ENCODE results near the gene TP63.

Gene TP63

DNA sequence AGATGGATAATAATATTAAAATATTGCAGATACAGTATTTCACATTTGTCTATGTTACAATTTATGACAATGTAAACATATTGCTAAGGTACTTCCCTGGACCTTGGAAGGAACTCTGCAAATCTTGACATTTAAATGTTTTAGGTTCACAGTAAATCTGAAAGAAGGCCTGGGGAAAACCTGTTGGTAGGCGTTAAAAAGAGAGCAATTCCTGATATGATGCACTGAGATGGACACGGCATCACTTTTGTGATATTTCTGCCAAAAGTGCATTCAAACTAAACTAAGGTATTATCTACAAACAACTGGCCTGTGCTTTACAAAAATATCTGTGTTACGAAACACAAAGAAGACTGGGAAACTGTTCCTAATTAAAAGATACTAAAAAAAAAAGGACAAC is 6.1 kb upstream of the TP63 start:
- TF ChIP-seq TEAD4 (IDR thresholded peaks at IDR 0.05) (no peak), TCF12 (IDR thresholded peaks at IDR 0.05; ENCODE audit: low read depth) (no peak), RAD21 (IDR thresholded peaks at IDR 0.05; ENCODE audit: low read depth) (no peak)

DNA sequence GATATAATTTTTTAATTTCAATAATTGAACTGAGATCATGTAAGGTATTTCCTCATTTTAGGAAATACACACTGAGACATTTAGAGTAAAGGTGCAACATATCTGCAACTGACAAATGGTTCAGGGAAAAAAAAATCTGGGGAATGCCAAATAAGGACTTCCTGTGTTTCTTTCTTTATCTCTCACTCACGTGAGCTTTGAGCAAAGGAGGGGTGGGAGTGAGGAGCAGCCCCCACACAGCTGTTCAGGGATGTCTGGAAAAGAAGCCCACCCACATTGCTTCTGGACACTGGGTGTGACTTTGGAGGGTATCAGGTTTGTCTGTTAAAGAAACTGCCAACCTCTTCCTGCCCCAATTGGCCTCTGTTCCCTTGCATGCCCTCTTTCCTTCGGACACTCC is 5.6 kb upstream of the TP63 start:
- TF ChIP-seq TAF1 (IDR thresholded peaks at IDR 0.05; ENCODE audit: low read depth) (no peak), FOXM1 (IDR thresholded peaks at IDR 0.05; ENCODE audit: borderline replicate concordance, low read depth) (no peak), YY1 (IDR thresholded peaks at IDR 0.05; ENCODE audit: low read depth) (no peak), TEAD4 (IDR thresholded peaks at IDR 0.05) (no peak), CREB1 (IDR thresholded peaks at IDR 0.05; ENCODE audit: low read depth) (no peak), CEBPB (IDR thresholded peaks at IDR 0.05) (no peak), RAD21 (IDR thresholded peaks at IDR 0.05; ENCODE audit: low read depth) (no peak), TCF12 (IDR thresholded peaks at IDR 0.05; ENCODE audit: low read depth) (no peak), EP300 (IDR thresholded peaks at IDR 0.05; ENCODE audit: borderline replicate concordance) (no peak), ZBTB7A (IDR thresholded peaks at IDR 0.05; ENCODE audit: low read depth) (no peak)
- TF ChIP-seq, protein P1, sequence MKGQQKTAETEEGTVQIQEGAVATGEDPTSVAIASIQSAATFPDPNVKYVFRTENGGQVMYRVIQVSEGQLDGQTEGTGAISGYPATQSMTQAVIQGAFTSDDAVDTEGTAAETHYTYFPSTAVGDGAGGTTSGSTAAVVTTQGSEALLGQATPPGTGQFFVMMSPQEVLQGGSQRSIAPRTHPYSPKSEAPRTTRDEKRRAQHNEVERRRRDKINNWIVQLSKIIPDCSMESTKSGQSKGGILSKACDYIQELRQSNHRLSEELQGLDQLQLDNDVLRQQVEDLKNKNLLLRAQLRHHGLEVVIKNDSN (IDR thresholded peaks at IDR 0.05): no peak
- TF ChIP-seq, protein P2, sequence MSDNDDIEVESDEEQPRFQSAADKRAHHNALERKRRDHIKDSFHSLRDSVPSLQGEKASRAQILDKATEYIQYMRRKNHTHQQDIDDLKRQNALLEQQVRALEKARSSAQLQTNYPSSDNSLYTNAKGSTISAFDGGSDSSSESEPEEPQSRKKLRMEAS (IDR thresholded peaks at IDR 0.05): no peak
- TF ChIP-seq, protein P3, sequence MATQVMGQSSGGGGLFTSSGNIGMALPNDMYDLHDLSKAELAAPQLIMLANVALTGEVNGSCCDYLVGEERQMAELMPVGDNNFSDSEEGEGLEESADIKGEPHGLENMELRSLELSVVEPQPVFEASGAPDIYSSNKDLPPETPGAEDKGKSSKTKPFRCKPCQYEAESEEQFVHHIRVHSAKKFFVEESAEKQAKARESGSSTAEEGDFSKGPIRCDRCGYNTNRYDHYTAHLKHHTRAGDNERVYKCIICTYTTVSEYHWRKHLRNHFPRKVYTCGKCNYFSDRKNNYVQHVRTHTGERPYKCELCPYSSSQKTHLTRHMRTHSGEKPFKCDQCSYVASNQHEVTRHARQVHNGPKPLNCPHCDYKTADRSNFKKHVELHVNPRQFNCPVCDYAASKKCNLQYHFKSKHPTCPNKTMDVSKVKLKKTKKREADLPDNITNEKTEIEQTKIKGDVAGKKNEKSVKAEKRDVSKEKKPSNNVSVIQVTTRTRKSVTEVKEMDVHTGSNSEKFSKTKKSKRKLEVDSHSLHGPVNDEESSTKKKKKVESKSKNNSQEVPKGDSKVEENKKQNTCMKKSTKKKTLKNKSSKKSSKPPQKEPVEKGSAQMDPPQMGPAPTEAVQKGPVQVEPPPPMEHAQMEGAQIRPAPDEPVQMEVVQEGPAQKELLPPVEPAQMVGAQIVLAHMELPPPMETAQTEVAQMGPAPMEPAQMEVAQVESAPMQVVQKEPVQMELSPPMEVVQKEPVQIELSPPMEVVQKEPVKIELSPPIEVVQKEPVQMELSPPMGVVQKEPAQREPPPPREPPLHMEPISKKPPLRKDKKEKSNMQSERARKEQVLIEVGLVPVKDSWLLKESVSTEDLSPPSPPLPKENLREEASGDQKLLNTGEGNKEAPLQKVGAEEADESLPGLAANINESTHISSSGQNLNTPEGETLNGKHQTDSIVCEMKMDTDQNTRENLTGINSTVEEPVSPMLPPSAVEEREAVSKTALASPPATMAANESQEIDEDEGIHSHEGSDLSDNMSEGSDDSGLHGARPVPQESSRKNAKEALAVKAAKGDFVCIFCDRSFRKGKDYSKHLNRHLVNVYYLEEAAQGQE (IDR thresholded peaks at IDR 0.05; ENCODE audit: low read depth): no peak

DNA sequence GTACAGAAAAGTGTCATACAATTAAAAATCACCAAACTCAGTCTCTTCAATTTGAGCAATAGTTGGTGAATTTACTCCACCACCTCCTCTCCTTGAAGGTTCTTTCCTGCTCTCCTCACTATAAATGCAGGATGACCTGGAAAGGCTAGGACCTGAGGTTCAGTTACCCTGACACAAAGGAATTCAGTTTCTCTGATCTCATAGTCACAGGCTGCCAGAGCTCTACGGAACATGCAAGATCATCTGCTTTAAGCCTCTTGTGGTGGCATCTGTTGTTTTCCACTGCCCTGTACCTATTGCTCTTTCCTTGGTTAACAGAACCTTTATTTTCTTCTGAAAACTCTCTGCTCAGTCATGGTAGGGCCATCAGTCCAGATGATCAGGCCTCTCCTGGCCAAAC is 4.9 kb upstream of the TP63 start:
- TF ChIP-seq, protein P3 (IDR thresholded peaks at IDR 0.05; ENCODE audit: low read depth): no peak

DNA sequence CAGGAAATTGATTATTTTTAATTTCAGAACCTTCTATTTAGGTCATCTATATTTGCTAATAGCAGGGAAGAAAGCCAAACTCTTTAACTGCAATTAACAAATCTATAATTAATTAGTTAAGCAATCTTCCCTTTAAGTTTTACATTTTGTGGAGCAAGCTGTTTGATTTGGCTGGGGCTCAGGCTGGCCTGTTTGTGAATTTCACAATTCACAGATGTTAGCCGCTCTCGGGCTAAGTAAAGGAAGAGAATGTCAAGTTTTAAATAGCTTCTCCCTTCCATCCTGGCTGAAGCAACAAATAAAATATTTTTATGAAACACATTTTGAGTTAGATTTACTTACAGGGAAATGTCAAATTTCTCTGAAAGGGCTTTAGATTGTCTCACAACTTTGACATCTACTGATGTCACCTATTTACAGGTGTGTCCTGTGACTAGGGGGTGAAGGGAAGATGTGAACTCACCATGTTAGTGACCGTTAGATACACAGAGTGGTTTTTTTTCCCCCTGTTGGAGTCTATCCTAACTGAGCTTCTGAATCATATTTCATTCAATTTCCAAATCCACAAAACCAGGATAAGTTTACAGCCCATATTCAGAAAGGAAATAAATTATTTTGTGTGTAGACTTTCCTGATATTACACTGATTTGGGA is 1.3 kb upstream of the TP63 start:
- TF ChIP-seq TEAD4 (IDR thresholded peaks at IDR 0.05) (no peak), EP300 (IDR thresholded peaks at IDR 0.05; ENCODE audit: borderline replicate concordance) (no peak), YY1 (IDR thresholded peaks at IDR 0.05; ENCODE audit: low read depth) (no peak)

DNA sequence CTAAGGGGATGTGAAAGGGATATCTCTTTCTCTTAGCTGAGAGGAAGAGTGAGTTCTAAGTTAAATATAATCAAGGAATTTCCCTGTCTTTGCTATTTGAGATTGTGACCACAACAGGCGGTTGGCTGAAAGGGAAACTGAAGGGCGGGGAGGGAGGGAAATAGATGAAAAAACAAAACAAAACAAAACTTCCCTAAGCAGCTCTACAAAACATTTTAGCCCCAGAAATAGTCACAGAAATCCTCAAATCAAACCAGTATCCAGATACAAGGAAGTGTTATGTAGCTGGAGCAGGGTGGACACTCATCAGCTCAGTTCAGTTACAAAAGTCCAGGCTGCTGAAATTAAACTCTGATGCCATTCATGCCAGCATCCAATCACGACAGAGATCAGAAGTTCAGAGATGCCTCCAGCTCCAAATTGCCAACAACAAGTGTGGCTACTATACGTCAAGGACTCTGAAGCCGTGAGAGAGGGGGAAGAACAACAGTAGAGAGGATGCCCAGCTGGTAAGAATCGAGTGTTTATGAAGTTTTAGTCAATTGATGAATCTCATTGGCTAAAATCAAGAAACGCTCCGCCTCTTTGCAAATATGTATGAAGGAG is 319 bp upstream of the TP63 start:
- TF ChIP-seq CREB1 (IDR thresholded peaks at IDR 0.05; ENCODE audit: low read depth) (no peak), TCF12 (IDR thresholded peaks at IDR 0.05; ENCODE audit: low read depth) (no peak), YY1 (IDR thresholded peaks at IDR 0.05; ENCODE audit: low read depth) (no peak), ZBTB7A (IDR thresholded peaks at IDR 0.05; ENCODE audit: low read depth) (no peak), TEAD4 (IDR thresholded peaks at IDR 0.05) (no peak), EP300 (IDR thresholded peaks at IDR 0.05; ENCODE audit: borderline replicate concordance) (no peak), FOXM1 (IDR thresholded peaks at IDR 0.05; ENCODE audit: borderline replicate concordance, low read depth) (no peak), EGR1 (IDR thresholded peaks at IDR 0.05) (no peak), RAD21 (IDR thresholded peaks at IDR 0.05; ENCODE audit: low read depth) (no peak), CEBPB (IDR thresholded peaks at IDR 0.05) (no peak), TAF1 (IDR thresholded peaks at IDR 0.05; ENCODE audit: low read depth) (no peak), NFIC (IDR thresholded peaks at IDR 0.05) (no peak)
- TF ChIP-seq, protein P1 (IDR thresholded peaks at IDR 0.05): no peak
- TF ChIP-seq, protein P2 (IDR thresholded peaks at IDR 0.05): no peak
- TF ChIP-seq, protein P3 (IDR thresholded peaks at IDR 0.05; ENCODE audit: low read depth): no peak
